ENCODE measurements around the gene USP20. TPM values are rescaled to one million over a fixed set of nuclear protein-coding genes. Genes with fewer than 3 reads are reported as not detected.

Gene USP20
- total RNA-seq, 6 experiments from 2014 or later = 7.5 to 14.0 (median 10.8) TPM

DNA sequence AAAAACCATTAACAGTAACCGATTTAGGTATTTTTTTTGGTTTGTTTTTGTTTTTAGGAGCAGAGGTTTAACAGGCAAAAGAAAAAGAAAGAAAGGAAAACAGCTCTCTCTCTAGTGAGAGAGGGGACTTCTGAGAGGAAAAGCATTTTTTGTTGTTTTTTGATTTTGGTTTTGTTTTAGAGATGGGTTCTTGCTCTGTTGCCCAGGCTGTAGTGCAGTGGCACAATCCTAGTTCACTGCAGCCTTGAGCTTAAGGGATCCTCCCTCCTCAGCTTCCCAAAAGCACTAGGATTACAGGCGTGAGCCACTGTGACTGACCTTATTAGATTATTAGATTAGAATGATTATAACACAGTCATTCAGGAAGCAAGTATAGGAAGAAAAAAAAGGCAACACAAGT, 10.1 kb downstream of the USP20 start:
- Histone ChIP-seq H3K4me1 (no peaks in the 10 kb centered on the region), H3K27ac (no peak overlapping the region), H3K4me3 (no peak overlapping the region), H3K36me3 (no peaks in the 10 kb centered on the region), H3K9me3 (no peaks in the 10 kb centered on the region), H3K27me3 (no peaks in the 10 kb centered on the region)
- TF ChIP-seq, protein P1, sequence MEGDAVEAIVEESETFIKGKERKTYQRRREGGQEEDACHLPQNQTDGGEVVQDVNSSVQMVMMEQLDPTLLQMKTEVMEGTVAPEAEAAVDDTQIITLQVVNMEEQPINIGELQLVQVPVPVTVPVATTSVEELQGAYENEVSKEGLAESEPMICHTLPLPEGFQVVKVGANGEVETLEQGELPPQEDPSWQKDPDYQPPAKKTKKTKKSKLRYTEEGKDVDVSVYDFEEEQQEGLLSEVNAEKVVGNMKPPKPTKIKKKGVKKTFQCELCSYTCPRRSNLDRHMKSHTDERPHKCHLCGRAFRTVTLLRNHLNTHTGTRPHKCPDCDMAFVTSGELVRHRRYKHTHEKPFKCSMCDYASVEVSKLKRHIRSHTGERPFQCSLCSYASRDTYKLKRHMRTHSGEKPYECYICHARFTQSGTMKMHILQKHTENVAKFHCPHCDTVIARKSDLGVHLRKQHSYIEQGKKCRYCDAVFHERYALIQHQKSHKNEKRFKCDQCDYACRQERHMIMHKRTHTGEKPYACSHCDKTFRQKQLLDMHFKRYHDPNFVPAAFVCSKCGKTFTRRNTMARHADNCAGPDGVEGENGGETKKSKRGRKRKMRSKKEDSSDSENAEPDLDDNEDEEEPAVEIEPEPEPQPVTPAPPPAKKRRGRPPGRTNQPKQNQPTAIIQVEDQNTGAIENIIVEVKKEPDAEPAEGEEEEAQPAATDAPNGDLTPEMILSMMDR (IDR thresholded peaks at IDR 0.05) = no peak
- no peak for TF ChIP-seq POLR2A (IDR thresholded peaks at IDR 0.05)
- intact Hi-C loops (cut with DNase I) = no loop called here
- ATAC-seq (no peak), DNase-seq (no peak)
- WGBS (ENCODE audit: insufficient coverage, low coverage, low lambda C conversion rate, missing lambda C conversion rate) = 65% methylated on average over 2 of the region's 2 CpGs

GRCh38 chr9:129848712-129849441, 13.6 kb downstream of the USP20 start:
- TF ChIP-seq POLR2A (IDR thresholded peaks at IDR 0.05) = no peak
- TF ChIP-seq, protein P1 (IDR thresholded peaks at IDR 0.05) = no peak
- Histone ChIP-seq H3K27me3 (no peaks in the 10 kb centered on the region), H3K4me3 (no peak overlapping the region), H3K9me3 (no peaks in the 10 kb centered on the region), H3K27ac (no peak overlapping the region), H3K36me3 (peaks cover 0 to 18% (median 5%) of the 10 kb centered on the region in 4 donors), H3K4me1 (no peaks in the 10 kb centered on the region)
- 93% methylated on average over 2 of the region's 4 CpGs for WGBS (ENCODE audit: insufficient coverage, low coverage, low lambda C conversion rate, missing lambda C conversion rate)
- intact Hi-C loops (cut with DNase I) = no loop called here
- ATAC-seq (no peak), DNase-seq (no peak)

DNA sequence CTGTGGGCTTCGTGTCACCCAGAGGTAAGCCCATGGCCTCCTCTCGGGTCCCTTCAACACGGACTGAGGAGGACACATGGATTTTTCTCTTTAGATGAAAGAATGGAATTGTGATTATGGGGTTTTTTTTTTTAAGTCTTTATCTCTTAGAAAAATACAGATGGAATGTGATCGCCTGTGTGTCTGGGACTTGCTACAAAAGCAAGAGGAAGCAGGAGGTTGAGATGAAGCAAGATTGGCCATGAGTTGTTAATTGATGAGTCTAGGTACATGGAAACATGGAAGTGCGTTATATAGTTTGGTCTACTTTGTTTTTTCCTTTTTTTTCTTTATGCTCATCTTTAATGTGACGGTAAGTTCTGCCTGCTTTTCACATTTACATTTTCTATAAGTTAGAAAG, 14.6 kb downstream of the USP20 start:
- H3K27me3 ChIP-seq = no peaks in the 10 kb centered on the region
- TF ChIP-seq, protein P1 (IDR thresholded peaks at IDR 0.05) = no peak
- no peak for TF ChIP-seq POLR2A (IDR thresholded peaks at IDR 0.05)
- intact Hi-C loops (cut with DNase I) = no loop called here
- H3K36me3 ChIP-seq = peaks cover 0 to 22% (median 7%) of the 10 kb centered on the region in 4 donors
- DNase-seq (no peak), ATAC-seq (no peak)
- 96% methylated on average over 6 of the region's 6 CpGs for WGBS (ENCODE audit: insufficient coverage, low coverage, low lambda C conversion rate, missing lambda C conversion rate)
- H3K9me3 ChIP-seq = no peaks in the 10 kb centered on the region
- no peak overlapping the region for H3K4me3 ChIP-seq
- H3K4me1 ChIP-seq = no peaks in the 10 kb centered on the region
- no peak overlapping the region for H3K27ac ChIP-seq

DNA sequence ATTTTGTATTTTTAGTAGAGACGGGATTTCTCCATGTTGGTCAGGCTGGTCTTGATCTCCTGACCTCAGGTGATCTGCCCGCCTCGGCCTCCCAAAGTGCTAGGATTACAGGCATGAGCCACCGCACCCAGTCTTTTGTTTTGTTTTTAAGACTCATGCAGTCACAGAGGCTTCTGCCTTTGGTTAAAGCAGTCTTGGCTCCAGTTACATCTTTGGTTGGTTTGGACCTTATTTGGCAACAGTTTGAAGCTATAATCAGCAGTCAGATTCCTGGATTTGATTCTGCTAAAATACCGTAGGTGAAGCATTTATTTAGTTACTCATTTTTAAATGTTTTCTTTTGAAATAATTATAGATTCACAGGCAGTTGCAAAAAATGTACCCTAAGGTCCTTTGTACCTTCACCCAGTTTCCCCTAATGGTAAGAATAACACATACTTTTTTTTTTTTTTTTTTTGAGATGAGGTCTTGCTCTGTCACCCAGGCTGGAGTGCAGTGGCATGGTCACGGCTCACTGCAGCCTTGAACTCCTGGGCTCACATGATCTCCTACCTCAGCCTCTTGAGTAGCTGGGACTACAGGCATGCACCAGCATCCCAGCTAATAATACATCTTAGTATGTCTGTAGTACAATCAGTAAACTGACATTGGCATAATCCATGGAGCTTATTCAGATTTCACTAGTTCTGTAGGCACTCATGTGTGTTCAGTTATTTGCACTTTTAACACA, 15.7 kb downstream of the USP20 start:
- 85% methylated on average over 6 of the region's 6 CpGs for WGBS (ENCODE audit: insufficient coverage, low coverage, low lambda C conversion rate, missing lambda C conversion rate)
- Histone ChIP-seq H3K9me3 (no peaks in the 10 kb centered on the region), H3K27ac (no peak overlapping the region), H3K27me3 (no peaks in the 10 kb centered on the region), H3K4me1 (no peaks in the 10 kb centered on the region), H3K4me3 (no peak overlapping the region), H3K36me3 (peaks cover 0 to 26% (median 7%) of the 10 kb centered on the region in 4 donors)
- no peak for ATAC-seq
- no peak for DNase-seq
- TF ChIP-seq POLR2A (IDR thresholded peaks at IDR 0.05) = no peak
- TF ChIP-seq, protein P1 (IDR thresholded peaks at IDR 0.05) = no peak
- intact Hi-C loops (cut with DNase I) = no loop called here
